HG02973 (cell line): ENCODE results near the gene B4GAT1.

Experiments
- ATAC-seq: cut with Tn5 transposase; IDR thresholded peaks from one replicate; pipeline ENCODE4 v1.9.1; 2021; ENCODE audit warnings: moderate library complexity; ENCODE audit not compliant: unreplicated experiment

B4GAT1 gene

DNA sequence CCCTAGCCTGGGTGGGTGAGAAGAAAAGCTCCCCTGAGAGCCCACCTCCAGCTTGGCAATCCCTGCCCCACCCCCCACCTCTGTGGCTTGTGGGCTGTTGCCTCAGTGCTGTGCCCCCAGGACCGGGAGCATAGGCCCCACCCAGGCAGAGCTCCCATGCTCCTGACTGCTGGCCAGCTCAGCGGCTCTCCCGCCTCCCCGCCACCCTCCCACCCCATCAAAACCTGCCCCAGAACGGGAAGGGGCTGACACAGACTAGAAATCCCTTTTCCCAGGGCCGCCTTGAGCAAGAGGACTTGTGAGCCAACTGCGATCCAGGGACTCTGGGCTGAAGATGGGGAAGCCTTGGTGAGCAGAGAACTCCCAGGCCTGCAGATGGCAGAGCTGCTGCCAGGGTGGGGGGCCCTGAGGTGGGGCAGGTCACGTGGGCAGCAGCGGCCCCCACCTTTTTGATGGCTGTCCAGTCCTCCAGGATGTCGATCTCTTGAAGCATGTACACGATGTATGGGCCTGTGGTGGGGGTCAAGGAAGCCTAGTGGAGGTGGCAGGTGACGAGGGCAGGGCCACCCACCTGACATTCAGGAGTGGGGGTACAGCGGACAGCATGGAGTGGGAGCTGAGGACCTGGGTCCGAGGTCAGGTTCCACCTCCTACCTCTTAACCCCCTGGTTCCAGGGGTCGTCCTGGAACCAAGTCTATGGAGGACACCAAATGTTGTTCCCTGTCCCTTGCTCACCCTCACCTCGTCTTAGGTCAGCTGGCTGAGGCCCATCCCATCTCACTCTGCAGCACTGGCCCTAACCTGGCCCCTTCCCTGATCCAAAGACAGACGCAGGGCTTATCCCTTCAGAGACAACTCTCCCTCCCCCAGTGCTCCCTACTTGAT is 8.9 kb downstream of the B4GAT1 start:
- ATAC-seq, result no peak

DNA sequence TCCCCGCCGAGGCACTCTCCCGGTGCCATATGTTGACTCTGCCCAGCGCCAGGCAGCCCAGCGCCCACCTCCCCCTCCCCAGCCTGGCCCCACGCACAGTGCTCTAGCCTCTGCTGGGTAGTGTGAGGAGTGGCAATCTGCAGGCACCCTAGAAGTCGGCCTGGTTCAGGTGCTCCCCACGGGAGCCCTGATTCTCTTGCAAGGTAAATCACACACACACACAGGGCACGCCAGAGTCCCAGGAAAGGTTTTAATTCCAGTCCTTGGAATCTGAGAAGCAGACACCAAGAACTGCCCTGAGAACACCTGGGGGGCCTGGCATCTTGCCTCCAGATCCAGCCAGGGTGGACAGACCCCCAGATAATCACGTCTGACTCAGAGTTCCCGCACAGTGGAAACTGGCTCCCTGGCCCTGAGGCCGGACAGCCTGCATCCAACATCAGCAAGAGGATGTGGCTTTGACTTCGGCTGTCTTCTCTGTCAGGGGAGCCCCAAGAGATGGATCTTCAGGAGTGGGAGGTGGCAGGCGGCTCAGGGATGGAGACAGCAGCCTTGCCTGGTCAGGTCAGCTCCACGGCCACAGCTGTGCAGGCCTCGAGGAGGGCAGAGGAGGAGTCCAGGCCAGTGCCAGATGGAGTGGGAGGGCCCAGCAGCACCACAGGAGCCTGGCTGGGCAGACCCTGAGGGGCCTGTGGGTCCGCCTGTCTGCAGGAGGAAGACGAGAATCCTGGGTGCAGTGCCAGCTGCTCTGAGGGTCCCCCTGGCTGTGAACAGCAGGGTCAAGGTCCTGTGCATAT is 10.1 kb downstream of the B4GAT1 start:
- no peak for ATAC-seq

DNA sequence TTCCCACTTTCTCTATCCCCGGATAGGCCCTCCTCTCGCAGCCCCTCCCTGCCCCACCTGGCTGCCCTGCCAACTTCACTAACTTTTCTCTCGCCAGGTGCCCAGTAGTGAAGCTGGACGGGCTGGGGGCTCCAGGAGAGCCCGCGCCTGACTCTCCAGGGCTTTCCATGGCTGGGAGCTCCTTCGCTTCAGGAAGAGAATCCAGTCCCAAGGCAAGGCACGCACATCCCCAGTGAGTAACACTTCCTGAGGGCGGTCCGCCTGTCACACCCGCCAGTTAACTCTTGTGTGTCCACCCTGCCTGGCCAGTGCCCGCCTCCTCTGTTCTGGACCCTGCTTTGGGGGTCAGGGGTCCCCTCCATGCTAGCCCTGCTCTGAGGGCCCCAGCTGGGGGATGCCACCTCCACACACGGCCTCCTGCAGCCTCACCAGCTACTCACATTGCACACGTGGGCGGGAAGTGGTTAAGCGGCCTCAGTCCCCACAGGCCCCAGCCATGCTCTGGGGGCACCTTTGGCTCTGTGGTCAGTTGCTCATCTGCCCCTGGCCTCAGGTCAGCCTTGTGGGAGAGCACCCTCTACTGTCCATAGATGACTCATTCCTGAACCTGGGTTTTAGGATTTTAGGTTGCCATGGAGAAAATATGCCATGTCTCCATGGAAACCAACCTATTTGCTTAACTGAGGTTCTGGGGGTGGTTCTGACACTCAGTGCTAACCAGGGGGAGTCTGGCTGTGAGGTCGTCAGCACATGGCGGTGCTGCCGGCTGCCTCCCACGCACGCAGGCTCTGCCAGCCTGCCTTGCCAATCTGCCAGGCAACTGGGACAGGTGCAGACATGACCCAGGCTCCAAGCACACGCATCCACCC is 11.0 kb downstream of the B4GAT1 start, which contains the start of gene RIN1:
TSS of gene RIN1 (minus strand) at position 201 of the 869 bp plus-strand sequence. CDS start at position 169, 32 bp downstream.
- ATAC-seq, result peak; percentile 54

DNA sequence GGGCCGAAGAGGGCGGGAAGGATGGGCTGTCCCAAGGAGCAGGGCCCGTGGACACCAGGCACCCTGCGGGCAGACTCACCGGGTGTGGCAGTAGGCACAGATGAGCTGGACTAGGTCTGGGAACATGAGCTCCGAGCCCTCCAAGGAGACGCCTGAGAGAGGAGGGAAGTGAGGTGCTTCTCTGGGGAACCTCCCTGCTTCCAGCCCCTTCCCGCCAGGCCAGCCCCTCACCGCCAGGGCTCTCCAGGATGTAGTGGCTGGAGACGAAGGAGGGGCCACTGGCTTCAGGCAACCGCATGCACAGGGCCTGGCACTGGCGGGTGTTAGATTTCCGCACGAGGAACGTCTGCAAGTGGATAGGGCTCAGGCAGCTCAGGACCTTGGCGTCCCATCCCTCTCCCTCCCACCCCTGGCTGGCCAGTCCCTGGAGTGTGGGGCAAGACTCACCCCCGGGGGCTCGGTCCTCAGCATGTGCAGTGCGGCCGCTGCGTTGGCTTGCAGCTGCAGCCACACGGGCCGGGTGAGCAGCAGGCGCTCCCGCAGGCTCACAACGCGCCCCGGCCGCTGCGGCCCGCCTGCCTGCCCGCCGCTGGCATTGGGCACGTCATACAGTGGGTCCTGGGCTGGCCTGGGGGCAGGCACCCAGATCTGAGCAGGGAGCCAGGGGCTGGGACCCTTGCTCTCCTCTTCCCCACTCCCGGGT is 11.7 kb downstream of the B4GAT1 start:
- ATAC-seq, result no peak

DNA sequence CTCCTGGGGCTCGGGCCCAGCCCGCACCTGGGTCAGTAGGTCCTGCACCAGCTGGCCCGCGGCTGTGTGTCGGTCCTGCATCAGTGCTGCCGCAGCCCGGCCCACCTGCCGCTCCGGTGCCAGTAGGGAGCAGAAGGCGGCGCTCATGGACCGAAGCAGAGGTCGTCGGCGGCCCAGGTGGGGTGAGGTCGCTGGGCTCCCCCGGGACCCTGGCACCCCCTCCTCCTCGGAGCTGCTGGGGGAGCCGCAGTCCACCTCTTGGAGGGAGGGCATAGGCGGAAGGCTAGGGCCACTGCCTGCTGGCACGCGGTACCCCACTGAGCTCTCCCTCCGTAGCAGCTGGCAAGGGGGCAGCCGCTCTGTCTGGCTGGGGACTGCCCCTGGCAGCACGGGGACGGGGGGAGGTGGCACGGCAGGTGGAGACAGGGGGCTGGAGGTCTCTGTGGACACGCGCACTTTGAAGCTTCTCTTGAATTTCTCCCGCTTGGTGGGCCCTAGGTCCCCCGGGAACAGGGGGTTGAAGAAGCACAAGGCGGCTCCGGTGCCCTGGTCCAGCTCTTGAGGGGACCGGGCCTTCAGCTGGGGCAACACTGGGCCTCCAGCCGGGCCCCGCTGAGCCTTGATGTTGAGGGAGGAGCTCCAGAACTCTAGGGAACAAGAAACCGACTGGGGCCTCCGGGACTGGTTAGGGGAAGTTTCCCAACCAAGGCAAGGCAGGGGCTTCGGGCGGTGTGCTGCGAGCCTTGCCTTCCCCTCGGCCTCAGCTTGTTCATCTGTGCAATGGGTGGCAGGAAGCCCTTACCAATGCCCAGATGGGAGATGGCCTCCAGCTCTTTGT is 12.6 kb downstream of the B4GAT1 start:
- no peak for ATAC-seq

DNA sequence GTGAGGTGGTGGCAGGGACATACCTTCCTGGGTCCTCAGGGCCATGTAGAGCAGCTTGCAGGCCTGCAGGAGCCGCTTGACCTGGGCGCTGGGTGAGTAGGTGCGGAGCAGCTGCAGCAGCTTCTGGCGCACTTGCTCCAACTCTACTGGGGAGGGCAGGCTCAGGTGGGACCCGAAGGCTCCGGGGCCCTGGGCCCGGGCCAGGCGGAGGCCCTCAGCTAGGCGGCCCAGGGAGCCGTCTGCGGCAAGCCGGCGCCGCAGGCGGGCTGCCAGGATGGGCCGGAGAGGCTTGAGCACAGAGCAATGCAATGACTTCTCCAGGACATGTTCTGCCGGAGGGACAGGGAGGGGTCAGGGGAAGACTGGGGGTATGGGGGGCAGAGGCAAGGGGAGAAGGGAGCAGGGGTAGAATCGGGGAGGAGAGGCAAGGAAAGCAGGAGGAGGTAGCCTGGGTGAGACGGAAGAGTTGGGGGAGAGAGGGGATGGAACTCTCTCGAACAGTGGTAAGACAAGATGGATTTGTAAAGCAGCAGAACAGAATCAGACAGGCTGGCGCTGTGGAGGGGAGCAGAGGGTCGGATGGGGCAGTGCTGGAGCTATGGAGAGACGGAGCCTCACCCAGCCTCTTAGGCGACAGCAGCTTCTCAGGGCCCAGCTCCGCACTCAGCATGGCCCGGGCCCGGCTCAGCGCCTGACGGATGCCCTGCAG is 13.4 kb downstream of the B4GAT1 start:
- no peak for ATAC-seq

DNA sequence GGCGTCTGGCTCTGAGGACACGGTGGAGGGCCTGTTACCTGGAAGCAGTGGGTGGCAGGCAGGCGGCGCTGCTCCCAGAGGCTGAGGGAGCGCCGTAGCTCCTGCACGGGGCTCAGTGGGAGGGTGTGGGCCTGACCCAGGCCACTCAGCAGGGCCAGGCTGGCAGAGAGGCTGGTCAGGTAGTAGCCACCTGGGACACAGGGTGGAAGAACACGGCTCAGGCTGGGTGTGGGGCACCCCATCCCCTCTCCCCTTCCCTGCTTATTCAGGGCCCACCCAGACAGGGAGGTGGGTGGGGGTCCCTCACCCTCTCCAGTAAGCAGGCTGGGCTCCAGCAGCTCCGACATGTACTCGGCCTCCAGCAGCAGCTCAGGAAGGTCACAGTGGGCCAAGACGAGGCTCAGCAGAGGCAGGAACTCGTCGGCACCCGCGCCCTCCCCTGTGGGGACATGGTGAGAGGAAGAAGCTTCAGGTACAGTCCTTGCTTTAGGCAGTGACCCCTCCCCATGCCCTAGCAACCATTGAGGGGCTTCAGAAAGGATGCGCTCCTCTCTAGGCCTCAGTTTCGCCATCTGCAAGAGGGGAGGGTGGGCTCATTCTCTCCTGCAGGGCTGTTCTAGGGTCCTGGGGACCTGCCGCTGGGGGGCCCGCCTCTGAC is 14.1 kb downstream of the B4GAT1 start:
- ATAC-seq, result no peak

DNA sequence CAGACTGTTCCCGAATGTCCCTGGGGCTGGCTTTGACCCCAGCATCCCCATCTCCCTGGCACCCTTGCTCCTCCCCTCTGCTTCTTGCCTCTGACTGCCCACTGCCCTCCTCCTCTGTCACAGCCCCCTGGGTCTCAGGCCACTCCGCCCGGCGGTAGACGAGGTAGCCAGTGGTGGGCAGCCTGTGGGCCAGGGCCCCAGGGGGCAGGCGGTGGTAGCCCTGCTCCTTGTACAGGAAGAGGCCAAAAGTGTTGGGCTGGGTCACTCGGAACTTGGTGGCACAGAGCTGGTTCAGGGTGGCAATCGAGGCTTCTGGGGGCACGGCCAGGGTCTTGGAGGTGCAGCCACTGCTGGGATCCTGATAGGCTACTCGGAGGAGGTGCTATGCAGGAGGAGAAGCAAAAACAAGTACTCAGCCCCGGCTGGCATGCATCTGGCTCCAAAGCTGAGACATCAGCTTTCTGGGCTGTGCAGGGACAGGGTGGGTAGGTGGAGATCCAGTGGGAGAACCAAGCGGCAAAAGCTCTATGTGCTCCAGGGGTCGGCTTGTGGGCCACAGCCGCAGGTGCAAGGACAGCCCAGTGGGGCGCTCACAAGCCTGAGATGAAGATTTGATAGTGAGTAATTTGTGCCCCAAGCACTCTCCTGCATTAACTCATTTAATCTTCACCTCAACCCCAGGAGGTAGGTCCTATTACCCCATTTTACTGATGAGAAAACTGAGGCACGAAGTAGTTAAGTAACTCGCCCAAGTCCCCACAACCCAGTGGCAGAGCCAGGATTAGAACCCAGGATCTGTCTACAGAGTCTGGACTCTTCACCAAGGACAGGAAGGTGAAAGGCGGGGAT is 14.8 kb downstream of the B4GAT1 start:
- ATAC-seq, result no peak

DNA sequence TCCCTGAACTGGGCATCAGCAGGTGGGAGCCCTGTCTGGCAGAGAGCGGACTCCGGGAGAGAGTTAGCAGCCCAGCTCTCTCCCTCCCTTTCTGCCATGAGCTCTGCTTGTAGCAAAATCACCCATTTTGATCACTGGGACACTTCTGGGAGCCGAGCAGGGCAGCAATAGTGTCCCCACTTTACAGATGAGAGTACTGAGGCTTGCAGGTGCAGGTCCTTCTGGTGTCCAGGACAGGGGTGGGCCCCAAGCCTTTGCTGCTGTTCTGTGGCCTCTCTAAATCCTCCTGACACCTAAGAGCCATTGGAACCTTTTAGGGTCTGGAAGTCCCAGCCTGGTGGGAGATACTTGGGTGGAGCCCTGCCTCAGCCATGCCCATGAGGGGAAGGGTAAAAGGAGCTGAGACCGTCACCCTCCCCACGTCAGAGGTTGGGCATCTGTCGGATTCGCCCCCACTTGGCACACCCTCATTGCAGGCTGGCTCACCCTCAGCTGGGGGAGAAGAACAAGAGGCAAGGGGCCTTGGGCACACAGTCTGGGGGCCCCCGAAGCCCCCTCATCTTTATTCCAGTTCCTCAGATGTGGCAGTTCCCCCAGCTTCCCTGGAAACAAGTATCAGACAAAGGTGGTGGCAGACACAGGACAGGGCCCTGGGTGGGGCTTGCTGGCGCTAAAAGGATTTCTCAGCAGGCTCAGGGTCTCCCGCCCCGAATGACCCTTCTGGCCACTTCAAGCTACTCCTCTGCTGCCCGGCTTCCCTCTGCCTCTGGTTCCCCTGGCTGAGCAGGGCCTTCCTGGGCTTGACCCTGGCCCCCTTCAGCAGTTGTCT is 15.7 kb downstream of the B4GAT1 start:
- ATAC-seq, result no peak

DNA sequence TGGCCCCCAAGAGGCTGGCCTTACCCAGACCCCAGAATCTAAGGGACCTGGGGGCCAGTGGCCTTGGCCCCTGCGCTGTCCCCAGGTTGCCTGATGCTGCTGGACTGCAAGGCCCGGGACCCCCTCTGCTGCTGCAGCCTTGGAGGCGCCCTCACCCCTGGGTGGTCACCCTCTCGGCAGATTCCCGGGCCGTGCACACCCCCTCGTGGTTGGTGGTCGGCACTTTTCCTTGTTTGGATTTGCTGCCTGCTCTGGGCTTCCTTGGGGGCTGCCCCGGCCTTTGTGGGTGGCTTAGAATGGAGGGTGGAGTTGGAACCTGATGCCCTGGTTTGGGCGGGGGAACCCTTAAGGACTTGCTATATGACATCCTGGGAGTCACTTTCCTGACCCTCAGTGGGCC is 16.5 kb downstream of the B4GAT1 start:
- no peak for ATAC-seq

DNA sequence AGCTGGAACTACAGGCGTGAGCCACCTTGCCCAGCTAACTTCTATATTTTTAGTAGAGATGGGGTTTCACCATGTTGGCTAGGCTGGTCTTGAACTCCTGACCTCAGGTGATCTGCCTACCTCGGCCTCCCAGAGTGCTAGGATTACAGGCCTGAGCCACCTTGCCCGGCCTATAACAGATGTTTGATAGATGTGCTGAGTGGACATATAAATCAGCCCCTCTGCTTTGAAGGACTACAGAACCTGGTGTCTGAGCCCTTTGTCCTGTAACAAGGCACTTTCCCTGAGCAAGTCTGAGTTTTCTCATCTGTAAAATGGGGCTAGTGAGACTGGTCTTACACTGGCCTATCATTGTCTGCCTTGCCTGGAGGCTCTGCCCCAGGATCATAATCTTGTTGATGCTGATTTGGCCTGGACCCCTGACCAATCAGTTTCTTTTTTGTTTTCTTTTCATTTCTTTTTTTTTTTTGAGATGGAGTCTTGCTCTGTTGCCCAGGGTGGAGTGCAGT is 18.2 kb downstream of the B4GAT1 start:
- no peak for ATAC-seq

DNA sequence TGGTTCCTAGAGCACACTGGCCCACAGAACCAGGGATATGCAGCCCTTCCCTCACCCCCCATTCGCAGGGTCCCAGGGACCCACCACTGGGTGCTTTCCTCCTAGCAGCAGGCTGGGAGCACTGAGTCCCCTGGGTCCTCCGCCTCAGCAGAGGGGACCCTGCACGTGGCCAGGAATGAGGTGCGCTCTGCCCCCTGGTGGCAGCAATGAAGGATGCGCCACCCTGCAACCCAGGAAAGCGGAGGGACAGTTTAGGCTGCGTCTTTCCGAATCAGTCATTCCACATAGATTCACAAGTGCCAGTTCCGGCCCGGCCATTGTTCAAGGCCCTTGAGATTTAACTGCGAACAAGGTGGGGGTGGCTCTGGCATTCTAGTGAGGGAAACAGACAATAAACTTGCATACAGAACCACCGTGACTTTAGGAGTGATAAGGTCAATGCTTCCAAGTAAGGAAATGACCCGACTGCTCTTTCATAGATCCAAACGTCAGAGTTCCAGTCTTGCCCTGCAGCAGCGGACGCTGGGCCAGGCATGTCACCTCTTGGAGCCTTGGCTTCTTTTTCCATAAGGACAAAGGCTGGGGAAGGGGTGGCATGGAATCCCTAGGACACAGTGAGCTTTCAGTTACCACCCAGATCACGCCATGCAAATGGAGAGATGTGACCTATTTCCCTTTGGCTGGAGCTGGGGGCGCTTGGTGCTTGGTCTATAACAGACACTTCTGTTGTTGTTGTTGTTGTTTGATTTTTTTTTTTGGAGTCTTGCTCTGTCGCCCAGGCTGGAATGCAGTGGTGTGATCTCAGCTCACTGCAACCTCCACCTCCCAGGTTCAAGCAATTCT is 18.9 kb downstream of the B4GAT1 start:
- ATAC-seq, result no peak

DNA sequence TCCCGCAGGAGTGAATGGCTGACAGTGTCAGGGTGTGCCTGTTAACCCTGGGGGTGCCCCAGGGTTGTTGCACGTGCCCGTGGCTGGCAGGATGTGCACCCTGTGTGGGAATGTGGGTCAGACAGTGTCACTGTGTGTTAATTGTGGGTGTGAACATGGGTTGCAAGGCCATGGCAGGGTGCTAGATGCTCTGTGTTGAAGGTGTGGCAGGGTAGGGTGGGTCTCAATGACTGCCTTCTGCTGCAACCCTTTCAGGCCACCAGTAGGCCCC is 19.5 kb downstream of the B4GAT1 start:
- ATAC-seq, result no peak

DNA sequence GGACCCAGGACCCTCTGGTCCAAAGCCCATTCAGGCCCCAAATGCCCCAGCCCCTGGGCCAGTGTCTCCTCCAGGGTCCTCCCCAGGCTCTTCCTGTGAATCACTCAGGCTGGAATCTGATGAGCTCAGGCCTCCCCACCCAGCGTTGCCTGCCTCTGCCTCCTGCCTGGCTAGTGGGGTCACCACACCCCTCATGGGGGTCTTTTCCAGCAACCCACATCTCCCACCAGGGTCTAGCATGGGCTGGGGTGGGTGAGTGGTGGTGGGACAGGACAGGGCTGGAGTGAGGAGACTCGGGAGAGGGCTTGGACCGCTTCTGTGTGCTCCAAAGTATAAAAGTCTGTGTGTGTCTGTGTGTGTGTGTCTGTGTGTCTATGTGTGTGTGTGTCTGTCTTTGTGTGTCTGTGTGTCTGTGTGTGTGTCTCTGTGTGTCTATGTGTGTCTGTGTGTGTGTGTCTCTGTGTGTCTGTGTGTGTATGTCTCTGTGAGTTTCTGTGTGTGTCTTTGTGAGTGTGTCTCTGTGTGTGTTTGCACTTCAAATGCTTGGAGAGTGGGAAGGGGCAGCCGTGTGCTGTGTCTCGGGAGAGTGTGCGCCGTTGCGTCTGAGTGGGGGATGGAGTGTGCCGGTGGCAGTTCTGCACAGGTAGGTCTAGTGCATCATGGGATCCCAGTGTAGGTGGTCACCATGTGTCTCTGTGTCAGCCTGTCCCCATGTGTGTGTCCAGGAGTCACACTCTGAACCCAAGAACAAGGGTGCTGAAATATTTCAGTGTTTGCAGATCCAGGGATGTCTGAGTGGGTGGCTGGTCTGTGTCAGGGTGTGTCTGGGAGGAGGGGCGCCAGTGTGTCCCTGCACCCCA is 20.0 kb downstream of the B4GAT1 start:
- no peak for ATAC-seq
